Stimulated activated CD8-positive, alpha-beta memory T cell treated with anti-CD3 and anti-CD28 coated beads, Interleukin-15, amount 100 ng/mL, for 24 hours (primary cell): ENCODE results near the gene DIAPH2.
"Not testable (repeated sequence)": the region's sequence is repeated elsewhere in the genome, so short reads cannot be mapped to it uniquely, and the experiment has no call there.

Experiments used
- DNase-seq: peaks from one replicate; pipeline ENCODE4 v3.0.0-alpha.2; 2020; ENCODE audit warnings: low read depth

DIAPH2 gene

DNA sequence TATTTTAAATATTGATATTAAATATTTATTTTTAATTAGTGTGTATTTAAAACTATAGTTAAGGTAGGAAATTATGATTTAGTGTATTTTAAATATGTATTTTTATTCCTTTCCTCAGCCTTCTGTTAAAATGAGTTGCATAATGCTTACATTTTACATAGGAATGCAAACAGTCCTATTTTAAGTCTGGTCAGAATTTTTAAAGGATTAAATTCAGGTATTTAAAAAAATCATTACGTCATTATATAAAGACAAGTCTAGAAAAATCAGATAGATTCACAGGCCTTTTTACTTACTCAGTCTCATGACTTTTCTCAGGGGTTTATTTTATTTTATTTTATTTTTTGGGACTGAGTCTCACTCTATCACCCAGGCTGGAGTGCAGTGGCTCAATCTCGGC, 148.7 kb downstream of the DIAPH2 start:
- no peak for DNase-seq

- no peak for DNase-seq
These were observed 149.5 kb downstream of the DIAPH2 start for GRCh38 chrX:96834137-96834536.

DNA sequence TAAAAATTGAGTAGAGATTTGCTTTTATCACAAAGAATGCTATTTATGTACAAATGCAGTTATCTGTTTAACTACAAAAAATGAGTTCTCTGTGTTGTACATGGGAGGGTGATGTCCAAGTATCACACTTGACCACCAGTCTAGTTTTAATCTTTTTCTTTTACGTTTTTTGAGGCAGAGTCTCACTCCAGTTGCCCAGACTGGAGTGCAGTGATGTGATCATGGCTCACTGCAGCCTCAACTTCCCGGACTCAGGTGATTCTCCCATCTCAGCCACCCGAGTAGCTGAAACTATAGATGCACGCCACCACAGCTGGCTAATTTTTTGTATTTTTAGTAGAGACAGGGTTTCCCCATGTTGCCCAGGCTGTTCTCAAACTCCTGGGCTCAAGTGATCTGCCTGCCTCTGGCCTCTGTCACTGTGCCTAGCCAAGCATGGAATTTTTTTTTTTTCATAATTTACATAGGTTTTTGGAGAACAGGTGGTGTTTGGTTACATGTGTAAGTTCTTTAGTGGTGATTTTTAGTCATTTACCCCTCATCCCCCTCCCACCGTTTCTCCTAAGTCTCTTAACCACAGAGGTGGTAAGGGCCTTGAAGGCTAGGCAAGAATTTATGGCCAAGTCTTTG, 151.1 kb downstream of the DIAPH2 start:
- DNase-seq: no peak

- no peak for DNase-seq
These were observed 153.2 kb downstream of the DIAPH2 start for GRCh38 chrX:96837808-96838207.

DNA sequence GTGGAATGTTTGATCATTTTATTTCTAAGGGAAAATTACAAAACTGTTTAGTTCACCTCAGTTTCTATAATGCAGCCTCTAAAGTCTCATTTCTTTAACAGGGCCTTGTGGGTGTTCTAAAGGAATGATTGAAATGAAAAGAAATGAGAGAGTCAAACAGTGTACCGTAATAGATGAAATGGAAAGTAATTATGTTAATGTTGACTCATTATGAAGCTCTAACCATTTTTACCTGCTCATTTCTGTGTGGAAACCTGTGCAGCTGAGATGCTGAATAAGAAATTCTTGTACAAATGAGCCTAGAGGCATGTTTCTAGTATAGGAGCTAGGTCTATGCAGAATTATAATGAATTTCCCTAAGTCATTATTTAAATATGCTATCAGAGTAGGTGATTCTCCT, 153.9 kb downstream of the DIAPH2 start:
- no peak for DNase-seq

DNA sequence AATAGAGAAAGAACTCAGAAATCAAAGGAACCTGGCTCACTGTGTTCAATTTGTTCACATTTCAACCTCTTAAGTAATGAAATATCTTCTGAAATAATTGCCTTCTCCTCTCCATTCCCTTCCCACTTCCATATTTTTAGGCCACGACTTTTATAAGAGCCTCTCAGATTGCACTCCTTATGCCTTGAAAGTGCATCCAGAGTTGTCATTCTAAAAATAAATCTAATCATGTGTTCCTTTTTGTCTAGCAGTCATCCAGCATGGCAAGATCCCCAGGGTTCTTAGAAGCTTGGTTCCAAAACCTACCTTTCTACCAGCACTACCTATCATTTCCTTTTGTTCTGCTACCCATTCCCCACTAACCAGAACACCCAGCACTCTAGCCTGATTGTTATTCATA, 156.7 kb downstream of the DIAPH2 start:
- DNase-seq: no peak

DNA sequence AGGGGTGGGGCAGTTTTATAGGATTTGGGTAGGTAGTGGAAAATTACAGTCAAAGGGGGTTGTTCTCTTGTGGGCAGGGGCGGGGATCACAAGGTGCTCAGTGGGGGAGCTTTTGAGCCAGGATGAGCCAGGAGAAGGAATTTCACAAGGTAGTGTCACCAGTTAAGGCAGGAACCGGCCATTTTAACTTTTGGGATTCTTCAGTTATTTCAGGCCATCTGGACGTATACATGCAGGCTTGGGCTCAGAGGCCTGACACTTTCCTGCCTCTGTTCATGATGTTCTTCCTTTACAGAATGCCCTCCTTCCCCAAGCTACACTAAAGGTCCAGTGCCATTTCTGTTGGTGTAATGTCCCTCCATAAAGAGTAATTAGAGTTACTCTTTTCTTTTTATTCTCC, 157.2 kb downstream of the DIAPH2 start:
- DNase-seq: not testable (repeated sequence)

GRCh38 chrX:96843566-96843965, 158.9 kb downstream of the DIAPH2 start:
- DNase-seq: no peak

GRCh38 chrX:96846841-96847240, 162.2 kb downstream of the DIAPH2 start:
- DNase-seq: no peak

DNA sequence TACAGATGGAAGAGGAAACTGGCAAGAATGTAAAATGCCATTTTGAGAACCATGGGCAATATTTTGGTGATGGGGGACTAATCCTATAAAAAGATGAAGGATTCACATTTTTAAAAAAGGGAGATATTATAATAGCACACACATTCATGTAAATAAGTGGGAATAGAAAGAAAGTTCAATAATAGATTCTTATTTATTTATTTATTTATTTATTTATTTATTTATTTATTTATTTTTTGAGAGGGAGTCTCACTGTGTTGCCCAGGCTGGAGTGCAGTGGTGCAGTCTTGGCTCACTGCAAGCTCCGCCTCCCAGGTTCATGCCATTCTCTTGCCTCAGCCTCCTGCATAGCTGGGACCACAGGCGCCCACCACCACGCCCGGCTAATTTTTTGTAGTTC, 174.8 kb downstream of the DIAPH2 start:
- not testable (repeated sequence) for DNase-seq

DNA sequence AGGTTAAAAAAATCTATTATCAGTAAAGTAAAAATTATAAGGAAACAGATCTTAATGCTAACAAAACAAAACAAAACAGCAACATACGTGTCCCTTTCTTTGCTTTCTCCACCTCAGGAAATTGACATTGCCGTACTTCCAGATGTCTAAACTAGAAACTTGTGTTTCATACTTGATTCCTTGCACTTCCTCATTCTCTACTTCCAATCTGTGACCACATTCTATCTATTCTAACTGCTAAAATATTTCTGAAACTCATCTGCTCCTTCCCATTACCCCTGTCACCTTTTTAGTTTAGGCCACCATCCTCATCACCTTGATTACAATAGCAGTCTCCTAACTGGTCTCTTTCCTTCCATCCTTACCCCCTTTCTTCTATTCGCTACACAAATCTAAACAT, 176.6 kb downstream of the DIAPH2 start:
- no peak for DNase-seq

- DNase-seq: no peak
These were observed 177.0 kb downstream of the DIAPH2 start for GRCh38 chrX:96861661-96862060.

DNA sequence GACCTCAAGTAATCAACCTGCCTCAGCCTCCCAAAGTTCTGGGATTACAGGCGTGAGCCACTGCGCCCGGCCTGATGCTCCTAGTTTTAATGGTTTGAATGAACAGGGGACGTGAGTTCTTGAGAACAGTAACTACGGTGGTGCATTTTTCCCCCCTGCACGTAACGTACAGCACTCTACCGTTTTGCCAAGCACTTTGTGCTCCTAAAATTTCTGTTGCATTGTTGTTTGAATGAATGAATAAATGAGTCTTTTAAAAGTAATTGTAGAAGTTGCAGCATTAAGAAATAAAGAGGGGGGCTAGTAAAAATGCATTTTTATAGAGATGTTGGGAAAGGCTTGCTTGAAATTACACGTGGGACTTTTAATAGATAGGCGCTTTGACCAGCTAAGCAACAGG, 199.0 kb downstream of the DIAPH2 start, which contains the start of gene RPA4:
Gene RPA4 (plus strand): TSS at position 301 of the 400 bp plus-strand sequence. CDS start 403 bp downstream, outside the sequence.
- DNase-seq: no peak

GRCh38 chrX:96884027-96884426, 199.4 kb downstream of the DIAPH2 start:
- no peak for DNase-seq

DNA sequence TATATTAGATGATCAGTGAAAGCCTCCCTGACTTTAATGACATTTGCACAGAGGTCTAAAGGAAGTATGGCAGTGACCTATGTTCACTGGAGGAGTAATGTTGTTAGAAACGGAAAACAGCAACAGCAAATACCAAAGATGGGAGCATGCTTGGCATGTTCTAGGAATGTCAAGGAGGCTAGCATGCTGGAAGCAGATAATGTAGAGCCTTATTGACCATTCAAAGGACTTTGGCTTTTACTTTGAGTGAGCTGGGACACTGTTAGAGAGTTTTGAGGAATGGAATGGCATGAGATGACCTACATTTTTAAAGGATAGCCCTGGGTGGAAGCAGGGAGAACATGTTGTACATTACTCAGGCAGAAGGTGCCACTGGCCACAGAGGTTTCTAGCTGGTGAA, 205.1 kb downstream of the DIAPH2 start:
- DNase-seq: no peak

DNA sequence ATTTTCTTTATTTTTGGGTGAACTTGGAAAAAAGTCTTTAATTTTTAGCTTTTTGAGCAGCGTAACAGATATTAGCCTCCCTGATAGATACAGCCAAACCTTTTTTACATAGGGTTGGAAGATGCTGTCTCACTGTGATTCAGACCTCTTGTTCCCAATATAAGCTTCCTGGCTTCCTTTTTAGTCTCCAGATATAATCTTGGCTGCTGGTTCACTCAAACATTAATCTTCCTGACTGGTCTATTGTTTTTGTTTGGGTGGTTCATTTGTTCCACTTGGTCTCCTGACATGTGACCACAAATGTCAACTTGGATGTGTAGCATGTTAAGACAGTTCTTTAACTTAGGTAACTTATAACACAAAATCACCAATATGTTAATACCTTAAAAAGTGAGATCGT, 222.1 kb downstream of the DIAPH2 start:
- DNase-seq: no peak

DNA sequence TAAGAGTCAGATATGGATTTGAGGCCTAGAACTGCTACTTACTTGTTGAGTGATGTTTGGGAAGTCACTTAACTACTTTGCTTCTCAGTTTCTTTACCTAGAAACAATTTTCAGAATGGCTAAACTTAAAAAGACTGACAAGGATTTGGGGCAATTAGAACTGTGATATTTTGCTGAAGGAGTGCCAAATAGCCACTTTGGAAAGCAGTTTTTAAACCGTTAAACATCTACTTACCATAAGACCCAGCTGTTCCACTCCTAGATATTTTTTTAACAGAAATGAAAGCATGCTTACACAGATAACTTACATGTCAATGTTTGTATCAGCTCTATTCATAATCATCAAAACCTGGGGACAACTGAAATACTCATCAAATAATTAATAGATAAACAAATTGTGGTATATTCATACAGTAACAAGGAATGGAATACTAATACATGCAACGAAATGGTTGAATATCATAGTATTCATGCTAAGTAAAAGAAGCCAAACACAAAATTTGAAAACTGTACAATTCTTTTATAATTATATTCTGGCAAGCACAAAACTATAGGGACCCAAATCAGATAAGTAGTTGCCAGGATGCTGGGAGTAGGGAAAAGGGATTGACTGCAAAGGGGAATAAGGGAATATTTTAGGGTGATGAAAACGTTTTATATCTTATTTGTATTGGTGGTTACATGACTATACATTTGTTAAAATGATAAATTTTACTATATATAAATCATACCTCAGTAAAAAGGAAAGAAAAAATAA, 223.1 kb downstream of the DIAPH2 start:
- no peak for DNase-seq

DNA sequence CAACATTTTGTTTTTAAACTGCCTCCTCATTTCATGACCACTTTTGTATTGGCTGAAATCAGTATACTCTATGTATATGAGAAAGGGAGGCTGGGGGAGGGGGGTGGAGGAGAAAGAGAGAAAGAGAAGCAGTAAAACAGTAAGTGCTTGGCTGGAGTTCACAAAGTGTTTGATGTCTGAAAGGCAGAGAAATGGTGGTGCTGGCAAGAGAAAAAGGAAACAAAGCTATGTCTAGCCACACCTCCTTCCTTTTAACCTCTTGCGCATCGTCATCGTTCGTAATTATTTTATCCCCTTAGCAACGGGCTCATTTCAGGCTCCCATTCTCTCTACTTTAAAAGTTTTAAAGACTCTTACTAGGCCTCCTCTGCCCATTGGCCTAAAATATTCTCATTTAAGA, 224.6 kb downstream of the DIAPH2 start:
- no peak for DNase-seq

DNA sequence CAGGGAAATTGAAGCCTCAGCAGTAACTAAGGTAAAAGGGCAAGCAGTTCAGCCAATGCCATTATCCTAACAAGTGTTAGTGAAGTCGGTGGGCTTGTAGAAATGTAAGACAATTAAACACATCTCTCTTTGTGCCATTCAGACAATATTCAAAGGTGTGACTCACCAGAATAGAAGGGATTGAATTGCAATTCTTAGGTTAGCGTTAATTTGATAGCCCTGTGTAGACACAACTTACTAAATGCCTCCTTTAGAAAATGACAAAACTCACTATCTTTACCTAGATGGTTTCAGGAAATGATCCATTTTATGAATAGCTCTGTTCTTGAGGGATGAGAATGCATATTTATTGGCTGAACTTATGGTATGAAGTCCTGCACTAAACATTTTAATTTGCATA, 234.2 kb downstream of the DIAPH2 start:
- no peak for DNase-seq

GRCh38 chrX:96919672-96920071, 235.0 kb downstream of the DIAPH2 start:
- DNase-seq: no peak

DNA sequence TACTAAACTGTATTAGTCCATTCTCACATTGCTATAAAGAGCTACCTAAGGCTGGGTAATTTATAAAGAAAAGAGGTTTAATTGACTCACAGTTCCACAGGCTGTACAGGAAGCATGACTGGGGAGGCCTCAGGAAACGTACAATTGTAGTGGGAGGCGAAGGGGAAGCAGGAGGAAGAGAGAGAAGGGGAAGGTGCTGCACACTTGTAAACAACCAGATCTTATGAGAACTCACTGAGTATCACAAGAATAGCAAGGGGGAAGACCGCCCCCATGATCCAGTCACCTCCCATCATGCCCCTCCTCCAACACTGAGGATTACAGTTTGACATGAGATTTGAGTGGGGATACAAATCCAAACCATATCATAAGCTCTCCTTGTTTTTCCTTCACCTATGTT, 239.9 kb downstream of the DIAPH2 start:
- no peak for DNase-seq

DNA sequence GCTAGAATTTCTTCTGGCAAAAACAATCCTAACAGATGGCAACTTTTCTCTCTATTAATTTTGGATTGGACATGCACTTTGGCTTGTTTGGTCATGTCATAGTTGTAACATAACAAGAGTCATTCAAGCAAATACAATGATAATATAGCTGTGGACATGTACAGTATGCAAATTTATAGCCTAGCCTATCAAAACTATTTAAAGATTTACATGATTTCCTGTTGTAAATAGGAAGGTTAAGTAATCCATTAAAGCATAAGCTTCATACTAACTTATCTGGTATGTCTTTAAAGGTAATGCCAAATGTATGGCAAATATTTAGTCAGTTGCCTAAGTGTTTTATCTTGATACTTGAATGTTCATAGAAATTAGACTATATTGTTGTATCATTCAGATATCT, 244.4 kb downstream of the DIAPH2 start:
- no peak for DNase-seq

GRCh38 chrX:96957718-96958117, 273.1 kb downstream of the DIAPH2 start:
- no peak for DNase-seq

DNA sequence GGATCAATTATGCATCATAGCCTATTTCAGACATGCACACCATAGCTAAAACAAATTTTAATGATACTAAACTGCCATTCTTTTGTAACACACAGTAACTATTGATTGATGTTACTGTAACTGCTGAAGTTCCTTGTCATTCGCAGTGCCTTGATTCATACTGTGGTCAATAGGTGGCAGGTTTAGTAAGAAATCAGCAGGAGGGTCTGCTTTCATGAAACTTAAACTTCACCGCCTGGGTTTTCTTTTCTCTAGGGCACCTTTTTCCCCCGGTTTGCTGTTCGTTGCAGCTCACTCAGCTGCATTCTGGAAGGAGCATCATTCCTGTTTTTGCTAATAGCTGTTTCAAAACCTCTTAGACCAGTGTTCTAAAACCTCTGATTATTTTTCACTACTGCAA, 287.2 kb downstream of the DIAPH2 start:
- DNase-seq: no peak
